Astrocyte (in vitro differentiated cells and primary cell): ENCODE results near the gene CTBS. TPM values are rescaled to one million over a fixed set of nuclear protein-coding genes. Genes with fewer than 3 reads are reported as not detected.
A peak's percentile ranks its signal among the peaks of the same experiment; 100 is the strongest.

ENCODE experiments used
- DNase-seq: peaks from one replicate; pipeline ENCODE4 v3.0.0-alpha.2; 2010; ENCODE audit warnings: low read depth
- FAIRE-seq: peaks from 2 replicates; lab custom pipeline; 2011; peaks lifted over from hg19 to GRCh38; lab: Jason Lieb, UNC
- H2AFZ ChIP-seq: 2 replicates; pipeline ENCODE4 v1.6.0; 2012; ENCODE audit warnings: low read depth, low read length, inconsistent platforms
- H3K27ac ChIP-seq: 2 replicates; pipeline ENCODE4 v1.5.1; 2011; ENCODE audit warnings: low read depth, low read length, inconsistent platforms
- H3K27me3 ChIP-seq: 2 replicates; pipeline ENCODE4 v1.6.0; 2011; ENCODE audit warnings: low read length, inconsistent platforms; ENCODE audit not compliant: insufficient read depth
- H3K36me3 ChIP-seq: 2 replicates; pipeline ENCODE4 v1.5.1; 2011; ENCODE audit warnings: low read length, inconsistent platforms; ENCODE audit not compliant: insufficient read depth
- H3K4me1 ChIP-seq: 2 replicates; pipeline ENCODE4 v1.5.1; 2011; ENCODE audit warnings: low read length, inconsistent platforms; ENCODE audit not compliant: insufficient read depth
- H3K4me2 ChIP-seq: 2 replicates; pipeline ENCODE4 v1.6.0; 2012; ENCODE audit warnings: low read length, inconsistent platforms
- H3K4me3 ChIP-seq: 2 replicates; pipeline ENCODE4 v1.5.1; 2011; ENCODE audit warnings: low read depth, mild to moderate bottlenecking, low read length, inconsistent platforms; ENCODE audit not compliant: insufficient read depth
- H3K79me2 ChIP-seq: 2 replicates; pipeline ENCODE4 v1.6.0; 2012; ENCODE audit warnings: mild to moderate bottlenecking, low read length, inconsistent platforms; ENCODE audit not compliant: insufficient read depth
- H3K9ac ChIP-seq: 2 replicates; pipeline ENCODE4 v1.6.0; 2012; ENCODE audit warnings: mild to moderate bottlenecking, low read length, inconsistent platforms
- H3K9me3 ChIP-seq: 2 replicates; pipeline ENCODE4 v1.5.1; 2012; ENCODE audit warnings: low read depth, mild to moderate bottlenecking, low read length, inconsistent platforms; ENCODE audit not compliant: insufficient read depth
- H4K20me1 ChIP-seq: 2 replicates; pipeline ENCODE4 v1.6.0; 2012; ENCODE audit warnings: low read length, inconsistent platforms; ENCODE audit not compliant: insufficient read depth
- H3K27ac Mint-ChIP-seq: one replicate; pipeline ENCODE4 v1.8.0; 2021; ENCODE audit warnings: mild to moderate bottlenecking, mixed read lengths; ENCODE audit not compliant: unreplicated experiment
- H3K27me3 Mint-ChIP-seq: one replicate; pipeline ENCODE4 v1.8.0; 2021; ENCODE audit warnings: low read depth, mixed read lengths; ENCODE audit not compliant: unreplicated experiment
- H3K36me3 Mint-ChIP-seq: one replicate; pipeline ENCODE4 v1.8.0; 2021; ENCODE audit warnings: low read depth, mixed read lengths; ENCODE audit not compliant: unreplicated experiment
- H3K4me1 Mint-ChIP-seq: one replicate; pipeline ENCODE4 v1.8.0; 2021; ENCODE audit warnings: low read depth, mixed read lengths; ENCODE audit not compliant: unreplicated experiment
- H3K4me3 Mint-ChIP-seq: one replicate; pipeline ENCODE4 v1.8.0; 2021; ENCODE audit warnings: mild to moderate bottlenecking, moderate library complexity, mixed read lengths; ENCODE audit not compliant: unreplicated experiment
- H3K9me3 Mint-ChIP-seq: one replicate; pipeline ENCODE4 v1.8.0; 2021; ENCODE audit warnings: mild to moderate bottlenecking, mixed read lengths; ENCODE audit not compliant: unreplicated experiment
- CTCF ChIP-seq: IDR thresholded peaks from 2 replicates; pipeline ENCODE4 v1.5.1; 2011; ENCODE audit warnings: low read depth, mild to moderate bottlenecking, inconsistent platforms, low read length, moderate library complexity; ENCODE audit not compliant: insufficient read depth
- EZH2 ChIP-seq: IDR thresholded peaks from 2 replicates; pipeline ENCODE4 v1.6.1; 2012; ENCODE audit warnings: mild to moderate bottlenecking, low read length, inconsistent platforms; ENCODE audit not compliant: insufficient read depth
- total RNA-seq: library from RNA; stranded (reverse); gene quantifications from 2 replicates; pipeline ENCODE4 v1.2.1, GENCODE V29; 2021

Gene CTBS
- total RNA-seq, 1 donor from 2014 or later = 16.9 TPM

GRCh38 chr1:84540759-84541158 lies 33.5 kb downstream of the CTBS start:
- Mint-ChIP-seq H3K27me3 (no peaks in the 10 kb centered on the region), H3K27ac (no peak overlapping the region), H3K36me3 (peaks cover 5% of the 10 kb centered on the region), H3K4me1 (peaks cover 4% of the 10 kb centered on the region), H3K4me3 (no peak overlapping the region), H3K9me3 (no peaks in the 10 kb centered on the region)
- Histone ChIP-seq H4K20me1 (no peaks in the 10 kb centered on the region), H3K4me1 (no peaks in the 10 kb centered on the region), H3K27me3 (no peaks in the 10 kb centered on the region), H3K4me2 (no peak overlapping the region), H3K27ac (no peak overlapping the region), H2AFZ (no peak overlapping the region), H3K9me3 (no peaks in the 10 kb centered on the region), H3K4me3 (no peak overlapping the region), H3K79me2 (no peaks in the 10 kb centered on the region), H3K36me3 (no peaks in the 10 kb centered on the region), H3K9ac (no peak overlapping the region)
- DNase-seq = no peak
- FAIRE-seq = no peak
- TF ChIP-seq CTCF = no peak

GRCh38 chr1:84539972-84540371 lies 34.3 kb downstream of the CTBS start:
- no peak overlapping the region for H3K27ac ChIP-seq
- H3K4me1 ChIP-seq = no peaks in the 10 kb centered on the region
- H3K27me3 Mint-ChIP-seq = no peaks in the 10 kb centered on the region
- no peaks in the 10 kb centered on the region for H3K9me3 ChIP-seq
- no peaks in the 10 kb centered on the region for H3K79me2 ChIP-seq
- TF ChIP-seq CTCF = no peak
- no peak for TF ChIP-seq EZH2
- H3K27ac Mint-ChIP-seq = no peak overlapping the region
- H3K27me3 ChIP-seq = no peaks in the 10 kb centered on the region
- no peak overlapping the region for H2AFZ ChIP-seq
- H3K4me3 Mint-ChIP-seq = no peak overlapping the region
- H3K36me3 ChIP-seq = no peaks in the 10 kb centered on the region
- no peaks in the 10 kb centered on the region for H3K9me3 Mint-ChIP-seq
- H3K36me3 Mint-ChIP-seq = peaks cover 5% of the 10 kb centered on the region
- no peak overlapping the region for H3K4me2 ChIP-seq
- no peak overlapping the region for H3K4me3 ChIP-seq
- peaks cover 4% of the 10 kb centered on the region for H3K4me1 Mint-ChIP-seq
- H3K9ac ChIP-seq = no peak overlapping the region
- FAIRE-seq = no peak
- H4K20me1 ChIP-seq = no peaks in the 10 kb centered on the region
- peak; percentile 17 for DNase-seq

- H3K27me3 ChIP-seq = no peaks in the 10 kb centered on the region
- no peak for TF ChIP-seq CTCF
- H3K79me2 ChIP-seq = no peaks in the 10 kb centered on the region
- H3K9me3 ChIP-seq = no peaks in the 10 kb centered on the region
- Mint-ChIP-seq H3K27me3 (no peaks in the 10 kb centered on the region), H3K4me1 (peaks cover 4% of the 10 kb centered on the region), H3K4me3 (no peak overlapping the region), H3K36me3 (peaks cover 2% of the 10 kb centered on the region), H3K27ac (no peak overlapping the region), H3K9me3 (no peaks in the 10 kb centered on the region)
- H3K4me1 ChIP-seq = no peaks in the 10 kb centered on the region
- no peak overlapping the region for H3K9ac ChIP-seq
- no peak overlapping the region for H3K4me3 ChIP-seq
- no peak overlapping the region for H3K27ac ChIP-seq
- no peaks in the 10 kb centered on the region for H4K20me1 ChIP-seq
- FAIRE-seq (no peak), DNase-seq (no peak)
- H2AFZ ChIP-seq = no peak overlapping the region
- no peaks in the 10 kb centered on the region for H3K36me3 ChIP-seq
- no peak overlapping the region for H3K4me2 ChIP-seq
Measured at GRCh38 chr1:84538599-84538998, 35.6 kb downstream of the CTBS start.
